HepG2 (cell line): ENCODE measurements around the gene GRM5.

Experiments
- FOSL1 ChIP-seq: sonication (generic); formaldehyde crosslinking; IDR thresholded peaks from 2 replicates; pipeline ENCODE4 v1.9.0; 2021; ENCODE audit warnings: missing genetic modification reagents, borderline replicate concordance
- HDAC6 ChIP-seq: fragments of 200-600 bp; sonication (generic); IDR thresholded peaks from 2 replicates; pipeline ENCODE4 v1.7.0; 2017; ENCODE audit warnings: mild to moderate bottlenecking, antibody characterized with exemption, low read length, low read depth
- SIN3A ChIP-seq: IDR thresholded peaks from 2 replicates; pipeline ENCODE4 v1.6.1; 2011; ENCODE audit warnings: low read depth, mild to moderate bottlenecking, control low read depth, low read length, borderline replicate concordance
- ZFP37 ChIP-seq: sonication (generic); formaldehyde crosslinking; IDR thresholded peaks from 2 replicates; pipeline ENCODE4 v1.4.0; 2020; ENCODE audit warnings: missing genetic modification reagents, borderline replicate concordance
- ZNF160 ChIP-seq: sonication (generic); formaldehyde crosslinking; IDR thresholded peaks from 2 replicates; pipeline ENCODE4 v1.8.0; 2022; ENCODE audit warnings: mild to moderate bottlenecking, inconsistent platforms, missing genetic modification reagents

DNA sequence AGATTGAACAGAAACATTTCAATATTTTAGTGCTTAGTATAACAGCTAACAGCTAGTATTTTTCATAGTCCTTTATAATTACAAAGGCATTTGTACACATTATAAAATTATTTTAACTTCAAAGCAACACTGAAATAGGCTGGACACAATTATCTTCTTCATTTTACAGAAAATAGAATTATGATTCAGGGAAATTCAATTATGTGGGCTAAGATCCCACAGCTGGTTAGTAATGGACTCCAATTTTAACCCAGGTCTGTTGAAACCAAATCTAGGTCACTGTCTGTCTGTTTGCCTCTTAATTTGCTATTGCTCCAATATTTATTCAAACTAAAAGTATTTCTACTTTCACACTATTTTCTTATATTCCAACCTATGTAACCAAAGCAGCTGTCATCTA is 574.1 kb downstream of the GRM5 start:
- TF ChIP-seq ZFP37 (CRISPR knock-in tag) (no peak), FOSL1 (no peak), ZNF160 (CRISPR knock-in tag) (no peak), HDAC6 (no peak), SIN3A (no peak)
